H1 (cell line): ENCODE data around the gene PLCB4.

ENCODE experiments used
- ASH2L ChIP-seq: fragments of 200-600, 300-600 bp; sonication (generic); IDR thresholded peaks from one replicate; pipeline ENCODE4 v1.7.1; 2017; ENCODE audit warnings: low read length
- BCL11A ChIP-seq, 2 experiments: IDR thresholded peaks; one replicate each; pipeline ENCODE4 v1.6.1; 2011; ENCODE audit warnings: low read depth in 2 of 2, low read length in 2 of 2, mild to moderate bottlenecking in 2 of 2
- CHD2 ChIP-seq: IDR thresholded peaks from 2 replicates; pipeline ENCODE4 v1.6.1; 2012; ENCODE audit warnings: low read length, improper control_type of control experiment
- EGR1 ChIP-seq: IDR thresholded peaks from 2 replicates; pipeline ENCODE4 v1.6.1; 2011; ENCODE audit warnings: low read depth, low read length, borderline replicate concordance
- TF ChIP-seq, protein P1 (sequence below): IDR thresholded peaks from 2 replicates; pipeline ENCODE4 v1.6.1; 2011; ENCODE audit warnings: low read length, improper control_type of control experiment
- TF ChIP-seq, protein P2 (sequence below), 3 experiments: IDR thresholded peaks; 1 replicate in 2 of 3; 2 replicates in 1 of 3; pipeline versions ENCODE4 v1.5.1 to v1.6.1; 2011; ENCODE audit warnings: low read length in 3 of 3, mild to moderate bottlenecking in 3 of 3, inconsistent platforms in 2 of 3, low read depth in 1 of 3, moderate library complexity in 1 of 3; ENCODE audit not compliant: insufficient read depth in 1 of 3; ENCODE audit errors: control extremely low read depth in 1 of 3
- TF ChIP-seq, protein P3 (sequence below): IDR thresholded peaks from 2 replicates; pipeline ENCODE4 v1.6.1; 2012; ENCODE audit warnings: low read length, inconsistent platforms

DNA sequence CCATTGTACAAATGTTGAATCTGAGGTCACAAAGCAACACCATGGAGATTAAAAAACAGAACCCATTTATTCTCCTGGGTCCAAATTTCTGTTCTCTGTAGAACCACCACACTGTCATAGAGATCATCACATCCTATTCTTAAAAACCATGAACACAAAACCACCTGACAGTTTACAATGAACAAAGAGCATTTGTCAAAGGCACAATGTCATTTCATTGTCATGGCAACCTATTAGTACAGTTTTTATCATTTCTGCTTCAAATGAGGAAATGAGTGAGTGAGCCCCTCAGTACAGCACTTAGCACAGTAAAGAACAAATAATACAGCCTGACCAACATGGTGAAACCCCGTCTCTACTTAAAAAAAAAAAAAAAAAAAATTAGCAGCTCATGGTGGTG lies 422.4 kb downstream of the PLCB4 start:
- TF ChIP-seq, protein P1, sequence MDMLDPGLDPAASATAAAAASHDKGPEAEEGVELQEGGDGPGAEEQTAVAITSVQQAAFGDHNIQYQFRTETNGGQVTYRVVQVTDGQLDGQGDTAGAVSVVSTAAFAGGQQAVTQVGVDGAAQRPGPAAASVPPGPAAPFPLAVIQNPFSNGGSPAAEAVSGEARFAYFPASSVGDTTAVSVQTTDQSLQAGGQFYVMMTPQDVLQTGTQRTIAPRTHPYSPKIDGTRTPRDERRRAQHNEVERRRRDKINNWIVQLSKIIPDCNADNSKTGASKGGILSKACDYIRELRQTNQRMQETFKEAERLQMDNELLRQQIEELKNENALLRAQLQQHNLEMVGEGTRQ: no peak
- TF ChIP-seq BCL11A (IDR thresholded peaks at IDR 0.05; ENCODE audit: low read depth in 2 of 2, low read length in 2 of 2) (no peak), EGR1 (no peak), ASH2L (no peak), CHD2 (no peak)
- TF ChIP-seq, protein P2, sequence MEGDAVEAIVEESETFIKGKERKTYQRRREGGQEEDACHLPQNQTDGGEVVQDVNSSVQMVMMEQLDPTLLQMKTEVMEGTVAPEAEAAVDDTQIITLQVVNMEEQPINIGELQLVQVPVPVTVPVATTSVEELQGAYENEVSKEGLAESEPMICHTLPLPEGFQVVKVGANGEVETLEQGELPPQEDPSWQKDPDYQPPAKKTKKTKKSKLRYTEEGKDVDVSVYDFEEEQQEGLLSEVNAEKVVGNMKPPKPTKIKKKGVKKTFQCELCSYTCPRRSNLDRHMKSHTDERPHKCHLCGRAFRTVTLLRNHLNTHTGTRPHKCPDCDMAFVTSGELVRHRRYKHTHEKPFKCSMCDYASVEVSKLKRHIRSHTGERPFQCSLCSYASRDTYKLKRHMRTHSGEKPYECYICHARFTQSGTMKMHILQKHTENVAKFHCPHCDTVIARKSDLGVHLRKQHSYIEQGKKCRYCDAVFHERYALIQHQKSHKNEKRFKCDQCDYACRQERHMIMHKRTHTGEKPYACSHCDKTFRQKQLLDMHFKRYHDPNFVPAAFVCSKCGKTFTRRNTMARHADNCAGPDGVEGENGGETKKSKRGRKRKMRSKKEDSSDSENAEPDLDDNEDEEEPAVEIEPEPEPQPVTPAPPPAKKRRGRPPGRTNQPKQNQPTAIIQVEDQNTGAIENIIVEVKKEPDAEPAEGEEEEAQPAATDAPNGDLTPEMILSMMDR (IDR thresholded peaks at IDR 0.05; ENCODE audit: control extremely low read depth in 1 of 3, insufficient read depth in 1 of 3, low read depth in 1 of 3, low read length in 3 of 3): no peak
- TF ChIP-seq, protein P3, sequence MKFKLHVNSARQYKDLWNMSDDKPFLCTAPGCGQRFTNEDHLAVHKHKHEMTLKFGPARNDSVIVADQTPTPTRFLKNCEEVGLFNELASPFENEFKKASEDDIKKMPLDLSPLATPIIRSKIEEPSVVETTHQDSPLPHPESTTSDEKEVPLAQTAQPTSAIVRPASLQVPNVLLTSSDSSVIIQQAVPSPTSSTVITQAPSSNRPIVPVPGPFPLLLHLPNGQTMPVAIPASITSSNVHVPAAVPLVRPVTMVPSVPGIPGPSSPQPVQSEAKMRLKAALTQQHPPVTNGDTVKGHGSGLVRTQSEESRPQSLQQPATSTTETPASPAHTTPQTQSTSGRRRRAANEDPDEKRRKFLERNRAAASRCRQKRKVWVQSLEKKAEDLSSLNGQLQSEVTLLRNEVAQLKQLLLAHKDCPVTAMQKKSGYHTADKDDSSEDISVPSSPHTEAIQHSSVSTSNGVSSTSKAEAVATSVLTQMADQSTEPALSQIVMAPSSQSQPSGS: no peak
